A549 treated with CORT108297 at 1 μM for 4 hours (cell line): ENCODE data around the gene FMR1NB. TPM values are rescaled to one million over a fixed set of nuclear protein-coding genes. Genes with fewer than 3 reads are reported as not detected.

Experiments used
- total RNA-seq: library from RNA; stranded (reverse); fragments of 200-300 nt; extraction: Qiagen RNA extraction; gene quantifications from 5 replicates; pipeline ENCODE4 v1.2.3, GENCODE V29; 2022

The FMR1NB gene, protein sequence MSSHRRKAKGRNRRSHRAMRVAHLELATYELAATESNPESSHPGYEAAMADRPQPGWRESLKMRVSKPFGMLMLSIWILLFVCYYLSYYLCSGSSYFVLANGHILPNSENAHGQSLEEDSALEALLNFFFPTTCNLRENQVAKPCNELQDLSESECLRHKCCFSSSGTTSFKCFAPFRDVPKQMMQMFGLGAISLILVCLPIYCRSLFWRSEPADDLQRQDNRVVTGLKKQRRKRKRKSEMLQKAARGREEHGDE
- not detected in 5 replicates for total RNA-seq

DNA sequence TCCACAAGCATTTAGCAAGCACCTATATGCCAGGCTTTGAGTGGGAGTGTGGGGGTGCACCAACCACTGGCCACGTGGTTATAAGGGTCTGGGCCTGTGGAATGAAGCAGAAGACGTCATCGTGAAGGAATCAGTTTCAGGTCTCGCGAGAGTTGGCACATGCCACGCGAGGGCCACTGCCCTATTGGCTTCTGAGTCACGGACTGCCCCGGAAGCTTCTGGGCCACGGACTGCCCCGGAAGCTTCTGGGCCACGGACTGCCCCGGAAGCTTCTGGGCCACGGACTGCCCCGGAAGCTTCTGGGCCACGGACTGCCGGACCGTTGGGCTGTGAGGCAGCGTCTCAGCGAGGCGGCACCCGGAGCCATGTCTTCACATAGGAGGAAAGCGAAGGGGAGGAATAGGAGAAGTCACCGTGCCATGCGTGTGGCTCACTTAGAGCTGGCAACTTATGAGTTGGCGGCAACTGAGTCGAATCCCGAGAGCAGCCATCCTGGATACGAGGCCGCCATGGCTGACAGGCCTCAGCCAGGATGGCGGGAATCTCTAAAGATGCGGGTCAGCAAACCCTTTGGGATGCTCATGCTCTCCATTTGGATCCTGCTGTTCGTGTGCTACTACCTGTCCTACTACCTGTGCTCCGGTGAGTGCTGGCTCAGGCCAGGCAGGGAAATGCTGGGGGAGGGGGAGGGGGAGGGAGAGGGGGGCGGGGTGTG is at the start of gene FMR1NB:
Gene FMR1NB (plus strand): TSS at position 300 of the 715 bp plus-strand sequence. CDS start 66 bp downstream, at position 366.

Other genes starting within 250 kb of the FMR1NB start
- 18.3 to 25.3 TPM (median 24.3 TPM) in 5 replicates for gene FMR1, start 69.4 kb upstream of the FMR1NB start, total RNA-seq